Stimulated activated CD8-positive, alpha-beta memory T cell treated with anti-CD3 and anti-CD28 coated beads, Interleukin-4, amount 100 ng/mL, for 24 hours (primary cell): ENCODE measurements around the gene RIIAD1.
"Not testable (repeated sequence)": the region's sequence is repeated elsewhere in the genome, so short reads cannot be mapped to it uniquely, and the experiment has no call there.

Experiments
- DNase-seq: peaks from one replicate; pipeline ENCODE4 v3.0.0-alpha.2; 2020; ENCODE audit warnings: low read depth

The RIIAD1 gene

DNA sequence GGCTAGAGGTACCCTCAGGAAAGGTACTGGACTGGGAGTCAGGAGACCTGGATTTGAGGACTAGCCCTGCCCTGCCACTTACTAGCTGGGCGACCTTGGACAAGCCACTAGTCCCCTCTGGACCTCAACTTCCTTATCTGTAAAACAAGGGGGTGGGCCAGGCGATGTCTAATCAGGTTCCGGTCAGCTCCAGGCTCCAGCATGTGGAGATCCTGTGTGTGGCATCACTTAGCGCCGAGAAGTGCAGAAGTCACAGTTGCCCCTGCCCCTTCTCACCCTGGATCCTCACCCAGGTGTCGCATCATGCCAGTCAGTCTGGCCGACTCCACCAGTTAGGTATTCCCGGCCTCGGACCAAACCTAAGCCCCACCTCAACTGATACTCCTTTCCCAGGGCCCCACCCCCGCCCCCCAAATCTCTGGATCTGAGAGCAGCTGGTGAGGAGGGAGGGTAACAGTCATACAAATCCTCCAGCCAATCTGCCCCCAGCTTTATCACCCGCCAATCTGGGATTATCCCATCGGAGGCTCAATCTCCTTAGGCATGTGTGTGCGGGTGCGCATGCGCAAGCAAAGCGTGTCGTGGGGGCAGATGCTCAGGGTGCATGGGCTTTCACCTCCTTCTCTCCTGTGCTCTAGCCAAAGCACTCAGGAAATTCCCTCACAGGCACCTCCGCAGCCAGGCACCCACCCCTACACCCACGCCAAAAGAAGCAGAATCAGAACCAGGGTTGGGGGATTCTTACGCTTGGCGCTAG lies 10.1 kb upstream of the RIIAD1 start:
- DNase-seq = no peak

DNA sequence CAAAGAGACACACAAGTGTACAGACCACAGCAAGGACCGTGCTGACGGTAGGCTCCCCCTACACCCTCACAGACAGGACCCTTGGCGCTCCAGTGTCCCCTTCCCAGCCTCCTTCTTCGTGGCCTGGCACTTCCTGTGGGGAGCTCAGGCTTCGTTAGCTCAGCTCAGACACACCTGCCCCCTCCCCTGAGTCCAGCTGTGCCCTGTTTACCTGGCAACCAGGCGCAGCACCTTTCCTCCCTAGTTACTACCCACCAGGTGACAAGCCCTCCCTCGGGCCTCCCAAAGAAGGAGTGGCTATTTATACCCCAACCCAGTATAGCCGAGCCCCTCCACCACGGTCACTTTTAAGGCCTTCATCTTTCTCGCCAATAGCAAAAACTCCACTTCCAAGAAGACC lies 9.4 kb upstream of the RIIAD1 start:
- no peak for DNase-seq

DNA sequence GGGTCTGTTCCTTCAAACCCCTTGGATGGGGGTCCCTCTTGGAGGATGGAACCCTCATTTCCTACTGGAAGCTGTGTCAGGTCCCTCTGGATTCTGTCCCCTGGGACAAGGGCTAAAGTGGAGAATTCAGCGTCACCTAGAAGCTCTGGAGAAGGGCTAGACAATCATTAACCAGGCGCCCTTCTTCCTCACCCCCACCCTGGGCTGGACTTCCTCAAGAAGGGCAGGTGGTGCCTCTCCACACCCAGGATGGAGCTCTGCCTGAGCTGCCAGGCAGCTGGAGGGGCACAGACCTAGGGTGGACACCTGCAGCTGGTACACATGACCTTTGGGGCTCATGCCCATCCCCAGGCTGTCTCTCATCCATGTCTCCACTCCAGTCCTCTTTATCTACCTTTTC lies 8.3 kb upstream of the RIIAD1 start:
- DNase-seq = no peak

DNA sequence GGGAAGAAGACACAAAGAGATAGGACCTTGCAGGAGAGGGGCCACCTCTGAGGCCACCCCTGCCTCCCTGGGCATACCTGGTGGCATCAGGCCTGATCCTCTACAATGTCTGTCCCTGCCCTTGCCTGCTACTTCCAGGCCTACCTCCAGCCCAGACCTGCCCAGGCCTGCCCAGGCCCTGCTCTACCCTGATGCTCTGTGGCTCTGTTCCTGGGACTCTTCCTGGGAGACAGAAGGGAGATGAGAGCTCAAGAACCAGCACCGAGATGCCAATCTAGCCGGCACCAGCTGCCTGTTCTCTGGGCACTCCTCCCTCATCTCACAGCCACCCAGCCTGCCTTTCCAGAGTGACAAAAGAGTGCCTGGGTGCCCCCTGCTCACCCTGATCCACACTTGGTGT lies 7.4 kb upstream of the RIIAD1 start:
- no peak for DNase-seq

DNA sequence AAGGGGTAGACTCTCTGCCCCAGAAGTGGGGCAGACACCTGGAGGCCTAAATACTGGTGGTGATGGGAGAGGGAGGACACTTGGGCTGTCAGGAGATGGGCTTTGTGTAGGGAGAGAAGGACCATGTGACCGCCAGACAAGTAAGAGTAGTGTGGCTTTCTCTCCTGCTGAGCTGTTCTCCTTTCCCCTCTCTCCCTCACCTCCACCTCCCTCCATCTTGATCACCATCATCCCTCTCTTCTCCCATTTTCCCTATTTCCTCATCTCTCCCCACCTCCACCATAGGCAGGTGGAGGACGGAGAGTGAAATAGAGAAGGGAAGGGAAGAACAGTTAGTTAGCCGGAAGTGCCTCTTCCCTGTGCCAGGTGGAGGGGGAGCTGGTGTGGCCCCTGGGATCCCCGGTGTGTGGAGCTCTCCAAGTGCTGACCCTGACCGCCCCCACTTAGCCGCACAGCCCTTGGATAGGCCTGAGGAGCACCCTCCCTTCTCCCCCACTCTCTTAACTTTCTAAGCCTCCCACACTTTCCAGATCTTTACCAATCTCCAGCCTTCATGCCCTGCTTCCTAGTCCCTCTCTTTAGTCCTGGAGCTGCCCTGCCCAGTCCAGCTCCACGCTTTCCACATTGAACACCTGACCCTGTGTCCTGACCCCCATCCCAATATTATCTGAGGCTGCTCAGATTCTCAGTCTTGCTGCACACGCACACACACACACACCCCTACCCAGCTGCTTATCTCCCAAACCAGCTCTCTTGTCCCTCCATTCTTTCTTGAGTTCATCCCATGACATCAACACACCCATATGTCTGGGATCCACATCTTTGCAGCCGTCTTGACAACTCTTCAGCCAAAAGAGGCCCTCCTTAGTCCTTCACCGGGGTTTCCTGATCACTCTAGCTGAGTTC lies 6.2 kb upstream of the RIIAD1 start:
- no peak for DNase-seq

DNA sequence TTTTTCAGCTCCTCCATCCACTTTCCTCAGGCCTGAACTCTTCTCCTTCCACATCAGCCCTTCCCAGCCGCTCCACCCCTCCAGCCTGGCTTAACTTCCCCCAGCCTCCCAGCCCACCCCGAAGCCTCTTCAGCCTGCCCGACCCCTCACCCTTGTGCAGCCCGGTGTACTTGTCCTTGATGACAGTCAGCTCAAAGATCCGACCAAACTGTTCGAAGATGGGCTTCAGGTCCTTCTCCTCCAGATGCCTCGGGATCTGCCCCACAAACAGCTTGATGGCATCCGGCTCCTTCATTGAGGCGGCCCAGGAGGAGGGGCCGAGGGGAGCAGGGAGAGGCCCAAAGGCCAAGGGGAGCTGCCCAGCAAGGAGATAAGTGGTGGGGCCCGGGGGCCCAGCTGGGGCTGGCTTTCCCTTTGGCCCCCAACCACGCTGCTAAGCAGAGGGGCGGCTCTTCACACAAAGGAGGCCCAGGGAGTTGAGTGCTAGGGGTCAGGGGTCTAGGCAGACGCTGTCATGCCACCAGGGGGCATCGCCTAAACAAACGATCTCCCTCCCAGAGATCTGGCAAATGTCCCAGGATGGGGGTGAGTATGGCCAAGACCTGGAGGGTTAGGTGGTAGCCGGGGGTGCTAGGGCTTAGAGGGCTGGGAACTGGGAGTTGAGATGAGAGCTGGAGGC lies 5.5 kb upstream of the RIIAD1 start:
- DNase-seq = no peak

DNA sequence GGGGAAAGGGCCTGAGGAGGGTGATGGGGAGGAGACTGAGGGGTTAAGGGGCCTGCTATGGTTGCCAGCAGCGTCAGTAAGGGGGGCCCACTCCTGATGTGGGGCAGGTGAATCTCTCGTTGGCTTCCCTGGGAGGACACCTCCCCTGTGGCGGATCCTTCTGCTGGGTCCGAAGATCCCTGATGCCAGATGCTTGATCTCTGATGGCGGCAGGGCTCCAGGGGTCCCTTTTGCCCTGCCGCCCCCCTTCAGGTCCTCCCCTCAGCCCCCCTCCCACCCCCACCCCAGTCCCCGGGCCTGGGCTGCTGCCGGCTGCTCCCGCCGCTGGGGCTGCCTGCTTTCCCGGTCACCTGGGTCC lies 4.9 kb upstream of the RIIAD1 start:
- no peak for DNase-seq

DNA sequence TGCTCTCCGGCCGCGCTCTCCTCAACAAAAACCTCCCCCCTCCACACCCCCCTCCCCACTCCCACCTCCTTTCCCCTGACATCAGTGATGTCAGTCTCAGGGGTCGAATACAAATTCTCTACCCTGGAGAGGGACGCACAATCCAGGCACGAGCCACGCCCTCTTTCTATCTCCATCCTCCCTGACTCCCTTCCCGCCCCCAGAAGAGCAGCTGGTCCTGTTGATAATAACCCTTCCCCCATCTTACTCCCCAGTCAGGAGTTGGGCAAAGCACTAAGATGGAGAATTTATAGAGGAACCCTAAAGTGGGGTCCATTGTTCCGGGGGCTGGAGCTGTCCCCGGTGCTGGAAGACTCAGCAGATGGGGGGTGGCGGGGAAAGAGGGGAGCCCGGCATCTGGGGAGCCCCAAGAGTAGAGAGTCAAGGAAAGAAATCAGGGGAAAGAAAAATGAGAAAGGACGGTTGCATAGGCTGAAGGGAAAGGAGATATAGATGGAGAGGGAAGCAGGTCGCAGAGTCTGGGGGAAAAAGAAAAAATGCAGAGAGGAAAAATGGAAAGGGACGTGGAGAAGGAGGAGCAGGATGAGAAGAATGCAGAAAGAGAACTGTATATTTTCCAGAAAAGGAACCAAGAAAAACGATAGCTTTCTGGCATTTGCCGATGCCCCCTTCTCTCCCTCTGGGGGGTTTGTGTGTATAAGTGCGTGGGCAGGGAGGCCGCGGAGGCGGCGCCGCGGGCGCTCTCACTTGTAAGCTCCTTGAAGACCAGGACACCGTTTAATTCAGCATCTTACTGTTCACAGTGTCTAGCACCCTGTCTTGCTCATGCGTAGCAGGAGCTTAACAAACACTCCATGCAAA lies 4.3 kb upstream of the RIIAD1 start, which contains the start of gene CELF3:
TSS of gene CELF3 (minus strand) at position 33 of the 861 bp plus-strand sequence. CDS start 783 bp downstream, outside the sequence.
- DNase-seq = no peak

DNA sequence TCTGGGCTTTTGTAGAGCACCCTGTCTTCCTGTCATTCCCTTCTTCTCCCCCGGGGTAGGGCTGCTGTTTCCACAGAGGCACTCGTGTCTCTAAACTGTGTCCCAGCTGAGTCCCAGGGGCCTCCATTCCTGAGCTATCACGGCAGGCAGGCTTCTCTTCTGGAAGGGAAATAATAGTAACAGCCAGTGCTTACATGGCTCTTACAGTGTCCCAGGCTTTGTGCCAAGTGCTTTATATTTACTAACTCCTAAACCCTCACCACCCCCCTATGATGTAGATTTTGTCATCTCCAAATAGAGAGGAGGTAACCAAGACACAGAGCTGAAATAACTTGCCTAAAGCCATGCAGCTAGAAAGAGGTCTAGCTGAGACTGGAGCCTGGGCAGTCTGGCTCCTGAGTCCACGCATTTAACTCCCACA lies 3.3 kb upstream of the RIIAD1 start:
- no peak for DNase-seq

DNA sequence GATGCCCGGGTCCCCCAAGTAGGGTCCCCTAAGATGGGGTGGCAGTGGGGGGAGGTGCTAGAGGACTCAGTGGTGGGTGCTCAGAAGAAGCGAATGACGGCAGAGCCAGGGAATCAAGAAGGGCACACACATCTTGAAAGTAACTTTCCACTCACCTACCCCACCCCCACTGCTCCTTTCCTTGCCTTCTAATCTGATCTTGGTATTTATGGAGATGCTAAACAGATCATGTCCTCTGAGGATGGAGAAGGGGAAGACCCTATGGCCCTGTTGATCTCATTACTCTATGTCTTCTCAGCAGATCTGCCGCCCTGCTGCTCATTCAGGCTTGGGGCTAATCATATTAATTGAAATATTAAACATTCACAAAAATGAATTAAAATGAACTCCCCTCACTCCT lies 2.7 kb upstream of the RIIAD1 start:
- no peak for DNase-seq

DNA sequence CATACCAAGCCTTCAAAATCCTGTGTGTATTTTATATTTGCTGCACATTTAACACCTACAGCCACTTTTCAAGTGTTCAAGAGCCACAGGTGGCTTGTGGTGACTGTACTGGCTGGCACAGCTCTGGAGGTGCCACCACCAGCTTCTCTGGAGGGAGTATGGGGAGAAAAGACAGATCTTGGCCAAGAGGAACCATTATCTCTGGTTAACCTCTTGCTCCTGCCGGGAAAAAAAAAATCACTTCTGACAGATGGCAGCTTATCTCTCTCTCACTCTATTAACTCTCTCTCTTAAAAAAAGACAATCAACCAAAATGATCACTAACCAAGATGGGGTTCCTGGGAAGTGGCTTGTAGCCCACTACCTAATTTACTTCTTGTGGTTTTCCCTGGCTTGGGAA lies 1.2 kb upstream of the RIIAD1 start:
- DNase-seq = no peak

DNA sequence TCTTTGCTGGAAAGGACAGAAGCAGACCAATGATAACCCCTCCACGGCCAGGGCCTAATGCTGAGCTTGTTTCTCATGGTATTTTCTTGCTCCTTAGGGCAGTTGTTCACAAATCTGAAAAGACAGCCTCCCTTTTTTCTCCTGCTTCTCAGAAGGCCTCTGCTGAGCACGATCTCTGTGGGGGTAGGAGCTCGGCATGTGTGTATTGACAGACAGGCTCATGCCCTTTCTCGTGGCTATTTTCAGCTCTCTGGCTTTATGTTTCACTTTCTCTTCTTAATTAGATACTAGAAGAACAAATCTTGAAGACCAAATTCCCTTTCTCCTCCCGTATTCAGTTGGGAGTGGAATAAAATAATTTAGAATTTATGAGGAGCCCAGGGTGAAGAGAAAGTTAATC lies 768 bp upstream of the RIIAD1 start:
- no peak for DNase-seq

DNA sequence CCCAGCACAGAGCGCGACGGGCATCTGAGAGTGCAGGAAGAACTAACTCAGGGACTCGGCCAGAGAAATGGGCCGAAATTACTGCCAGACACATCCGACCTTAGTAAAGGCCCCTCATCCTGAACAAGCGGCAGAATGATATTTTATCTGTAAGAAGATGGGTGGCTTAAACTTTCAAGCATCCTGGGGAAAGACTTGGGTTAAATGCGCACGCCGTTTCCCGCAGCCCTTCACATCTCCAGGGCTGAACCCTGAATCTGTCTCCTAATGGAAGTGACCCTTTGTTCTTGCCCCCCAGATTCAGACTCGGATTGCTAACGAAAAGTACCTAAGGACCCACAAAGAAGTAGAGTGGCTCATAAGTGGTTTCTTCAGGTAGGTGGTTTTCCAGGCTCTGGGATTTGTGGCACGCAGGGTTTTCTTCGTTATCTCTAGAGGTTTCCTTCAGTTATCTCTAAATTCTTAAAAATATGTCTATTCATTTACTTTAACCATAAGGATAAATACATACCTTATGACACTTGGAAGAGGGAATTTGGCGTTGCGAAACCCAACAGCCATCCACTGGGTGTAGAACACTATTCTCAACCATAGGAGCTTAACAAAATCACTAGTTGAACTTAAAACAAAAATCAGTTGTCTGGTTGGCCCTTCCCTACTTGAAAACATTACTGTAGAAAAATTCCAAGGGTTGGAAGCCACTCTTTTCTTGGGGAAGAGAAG lies 627 bp downstream of the RIIAD1 start:
- no peak for DNase-seq

DNA sequence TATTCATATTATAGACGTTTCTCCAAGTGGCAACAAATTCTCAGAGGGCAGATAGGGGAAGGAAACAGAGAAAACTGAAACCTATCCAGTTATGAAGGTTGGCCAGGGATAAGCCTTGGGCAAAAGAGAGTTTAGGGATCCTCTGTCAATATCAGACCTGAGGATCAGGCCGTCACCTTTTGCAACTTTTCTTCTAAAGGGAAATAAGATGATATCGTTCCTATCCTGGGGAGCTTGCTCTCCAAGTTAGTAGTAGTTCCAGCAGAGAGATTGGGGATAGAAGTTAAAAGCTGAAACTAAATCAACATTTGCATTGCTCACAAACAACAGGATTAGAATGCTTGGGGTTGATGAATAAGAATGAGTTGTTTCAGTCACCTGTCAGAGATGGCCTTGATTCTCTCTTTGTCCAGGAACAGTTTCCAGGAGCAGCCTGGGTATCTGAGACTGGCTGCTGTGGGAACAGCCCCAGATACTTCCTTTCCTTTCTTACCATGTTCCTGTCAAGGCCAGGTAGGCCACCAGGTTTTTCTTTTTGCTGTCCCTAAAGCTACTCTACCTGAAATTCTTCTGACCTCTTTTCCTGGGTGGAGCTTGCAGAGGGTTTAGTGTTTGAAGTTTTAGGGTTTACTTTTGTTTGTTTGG lies 2.5 kb downstream of the RIIAD1 start:
- no peak for DNase-seq

DNA sequence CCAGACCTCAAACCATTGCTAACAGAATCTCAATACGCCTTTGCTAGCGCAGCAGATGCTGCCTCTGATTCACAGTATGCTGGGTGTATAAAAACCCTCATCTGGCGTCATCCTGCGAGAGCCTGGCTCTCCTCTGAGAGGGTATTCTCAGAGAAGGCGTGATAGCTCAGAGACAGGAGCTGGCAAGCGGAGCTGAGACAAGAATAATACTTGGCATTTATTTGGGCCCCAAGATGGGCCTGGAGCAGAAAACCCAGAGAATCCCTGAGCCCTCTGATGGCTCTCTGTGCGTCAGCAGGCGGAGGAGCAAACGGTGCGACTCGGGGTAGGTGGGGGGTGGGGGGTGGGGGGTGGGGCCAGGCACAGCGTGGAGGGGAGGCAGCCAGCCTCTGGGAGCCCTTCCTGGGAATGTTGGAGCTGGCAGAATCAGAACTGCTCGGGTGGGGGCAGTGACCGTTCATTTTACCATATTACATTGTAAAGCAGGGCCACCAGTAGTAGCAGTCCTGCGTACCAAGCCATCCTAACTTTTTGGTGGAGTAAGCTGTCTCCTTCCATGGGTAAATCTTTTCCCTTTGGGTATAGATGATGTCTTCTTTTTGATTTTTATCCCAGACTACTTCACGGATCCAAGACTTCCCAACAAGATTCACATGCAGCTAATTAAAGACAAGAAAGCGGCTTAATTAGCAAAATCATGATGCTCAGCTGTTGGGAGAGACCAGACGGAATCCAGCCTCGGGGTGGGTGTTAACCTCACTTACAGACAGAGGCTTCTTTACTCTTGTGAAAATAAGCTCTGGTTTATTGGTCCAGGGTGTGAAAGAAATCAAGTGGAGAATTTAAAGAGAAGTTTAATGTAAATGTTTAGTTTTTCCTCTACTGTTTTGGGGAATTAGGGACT lies 7.1 kb downstream of the RIIAD1 start:
- no peak for DNase-seq

DNA sequence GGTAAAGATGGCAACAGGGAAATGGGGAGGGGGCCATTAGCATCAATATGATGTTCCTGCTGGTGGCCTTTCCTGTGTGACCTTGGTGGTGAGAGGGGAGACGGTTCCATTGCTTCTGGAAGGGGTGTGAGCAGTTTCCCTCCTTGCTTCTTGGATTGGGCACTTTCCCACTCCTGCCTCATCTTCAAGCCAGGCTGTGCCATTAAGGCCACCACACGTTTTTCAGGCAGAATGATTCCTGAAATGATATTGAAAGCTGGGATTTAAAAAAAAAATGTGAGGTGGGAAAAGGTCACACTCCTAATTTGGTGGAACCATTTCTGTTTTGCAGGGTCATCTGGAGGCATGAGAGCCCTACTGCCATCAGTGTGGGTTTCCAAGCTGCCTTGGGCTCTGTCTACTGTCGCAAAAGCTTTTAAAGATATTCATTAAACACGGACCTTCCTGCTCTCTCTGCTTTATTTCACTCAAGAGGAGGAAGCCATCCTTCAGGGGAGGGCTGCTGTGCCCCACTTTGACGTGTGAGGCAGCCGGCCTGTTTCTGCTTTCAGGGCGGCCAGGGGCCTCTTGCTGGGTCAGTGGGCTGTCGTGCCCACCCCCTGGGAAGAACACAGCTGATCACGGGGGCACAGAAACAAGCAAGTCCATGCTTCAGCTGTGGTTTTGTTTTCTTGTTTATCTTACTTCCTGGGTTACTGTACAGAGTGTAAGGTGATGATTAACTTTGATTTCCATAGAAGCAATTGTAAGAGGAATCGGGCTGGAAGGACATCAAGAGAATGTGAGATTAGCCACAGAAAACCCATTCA lies 8.0 kb downstream of the RIIAD1 start:
- no peak for DNase-seq

DNA sequence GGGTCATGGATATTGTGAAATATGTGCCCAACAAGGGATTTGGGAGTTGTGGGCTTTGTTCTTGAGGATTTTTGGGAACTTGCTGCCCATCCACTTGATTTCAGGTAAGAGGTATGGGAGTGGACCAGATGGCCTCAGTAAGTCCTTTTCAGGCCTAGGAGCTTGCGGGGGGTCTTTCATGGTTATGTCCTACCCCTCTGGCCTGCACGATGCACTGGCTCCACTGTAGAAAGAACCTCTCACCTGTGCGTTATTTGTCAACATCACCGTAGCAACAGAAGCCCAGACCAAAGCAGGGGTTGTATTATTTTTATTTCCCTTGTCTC lies 8.6 kb downstream of the RIIAD1 start:
- DNase-seq = no peak

DNA sequence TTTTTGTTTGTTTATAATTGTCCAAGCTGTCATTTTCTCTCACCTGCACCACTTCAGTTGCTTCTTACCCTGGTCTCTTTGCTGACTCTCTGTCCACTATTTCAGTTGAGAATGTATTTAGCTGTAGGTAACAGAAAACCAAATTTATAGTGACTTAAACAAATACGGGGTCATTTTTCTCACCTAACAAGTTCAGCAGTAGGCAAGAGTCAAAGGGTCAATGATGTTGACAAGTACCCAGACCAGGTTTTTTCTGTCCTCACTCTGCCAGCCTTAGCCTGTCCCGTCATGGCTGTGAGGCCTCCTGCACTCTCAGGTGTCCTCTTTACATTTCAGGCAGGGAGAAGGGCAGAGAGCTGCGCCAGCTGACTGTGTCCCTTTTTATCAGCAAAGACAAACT lies 11.8 kb downstream of the RIIAD1 start:
- no peak for DNase-seq

DNA sequence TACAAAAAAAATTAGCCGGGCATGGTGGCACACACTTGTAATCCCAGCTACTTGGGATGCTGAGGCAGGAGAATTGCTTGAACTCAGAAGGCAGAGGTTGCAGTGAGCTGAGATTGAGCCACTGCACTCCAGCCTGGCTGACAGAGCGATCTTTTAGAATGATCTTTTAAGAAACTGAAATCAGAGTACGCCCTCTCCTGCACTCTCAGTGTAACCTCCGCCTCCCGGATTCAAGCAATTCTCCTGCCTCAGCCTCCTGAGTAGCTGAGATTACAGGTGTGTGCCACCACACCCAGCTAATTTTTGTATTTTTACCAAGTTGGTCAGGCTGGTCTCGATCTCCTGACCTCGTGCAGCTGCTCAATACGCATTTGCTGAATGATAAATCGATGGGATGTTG lies 12.7 kb downstream of the RIIAD1 start:
- DNase-seq = not testable (repeated sequence)
